GM18498 (cell line): ENCODE data around the gene CDH24.
A peak's percentile ranks its signal among the peaks of the same experiment; 100 is the strongest.

Experiments
- ATAC-seq: cut with Tn5 transposase; IDR thresholded peaks from one replicate; pipeline ENCODE4 v1.9.1; 2021; ENCODE audit warnings: mild to moderate bottlenecking, moderate library complexity; ENCODE audit not compliant: unreplicated experiment

CDH24 gene

GRCh38 chr14:23045419-23046357 is 11.6 kb downstream of the CDH24 start:
- ATAC-seq = no peak

GRCh38 chr14:23044840-23045239 is 12.5 kb downstream of the CDH24 start:
- no peak for ATAC-seq

GRCh38 chr14:23043754-23044153 is 13.6 kb downstream of the CDH24 start:
- ATAC-seq = no peak

GRCh38 chr14:23043145-23043544 is 14.2 kb downstream of the CDH24 start:
- ATAC-seq = no peak

GRCh38 chr14:23042162-23042965 is 15.0 kb downstream of the CDH24 start, which contains the start of gene PSMB11:
PSMB11 (plus strand) TSS chr14:23042212; CDS start chr14:23042226, 14 bp downstream.
- no peak for ATAC-seq

GRCh38 chr14:23041729-23042128 is 15.6 kb downstream of the CDH24 start:
- ATAC-seq = no peak

GRCh38 chr14:23040100-23040499 is 17.2 kb downstream of the CDH24 start:
- ATAC-seq = no peak

- ATAC-seq = no peak
Measured at GRCh38 chr14:23035303-23036144, 21.8 kb downstream of the CDH24 start.

- peak; percentile 92 for ATAC-seq
Measured at GRCh38 chr14:23034498-23035302, 22.6 kb downstream of the CDH24 start, which contains the start of gene PSMB5. PSMB5 (minus strand) TSS chr14:23034900; CDS start chr14:23034881, 19 bp downstream.

- no peak for ATAC-seq
Measured at GRCh38 chr14:23033801-23034497, 23.4 kb downstream of the CDH24 start.

GRCh38 chr14:23033251-23033727 is 24.0 kb downstream of the CDH24 start:
- no peak for ATAC-seq

GRCh38 chr14:23030936-23031335 is 26.4 kb downstream of the CDH24 start:
- ATAC-seq = no peak

- no peak for ATAC-seq
Measured at GRCh38 chr14:23028799-23029198, 28.5 kb downstream of the CDH24 start.

- ATAC-seq = no peak
Measured at GRCh38 chr14:23025151-23025814, 32.0 kb downstream of the CDH24 start.

- no peak for ATAC-seq
Measured at GRCh38 chr14:23024612-23025075, 32.7 kb downstream of the CDH24 start.

GRCh38 chr14:23023795-23024152 is 33.5 kb downstream of the CDH24 start:
- no peak for ATAC-seq

- no peak for ATAC-seq
Measured at GRCh38 chr14:23023022-23023794, 34.1 kb downstream of the CDH24 start.
